HG03469 (cell line): ENCODE data around the gene DPP7.
"Not testable (repeated sequence)": the region's sequence is repeated elsewhere in the genome, so short reads cannot be mapped to it uniquely, and the experiment has no call there.

ENCODE experiments used
- ATAC-seq: cut with Tn5 transposase; IDR thresholded peaks from one replicate; pipeline ENCODE4 v1.9.1; 2021; ENCODE audit warnings: mild to moderate bottlenecking, moderate library complexity, moderate number of reproducible peaks; ENCODE audit not compliant: unreplicated experiment

Gene DPP7

DNA sequence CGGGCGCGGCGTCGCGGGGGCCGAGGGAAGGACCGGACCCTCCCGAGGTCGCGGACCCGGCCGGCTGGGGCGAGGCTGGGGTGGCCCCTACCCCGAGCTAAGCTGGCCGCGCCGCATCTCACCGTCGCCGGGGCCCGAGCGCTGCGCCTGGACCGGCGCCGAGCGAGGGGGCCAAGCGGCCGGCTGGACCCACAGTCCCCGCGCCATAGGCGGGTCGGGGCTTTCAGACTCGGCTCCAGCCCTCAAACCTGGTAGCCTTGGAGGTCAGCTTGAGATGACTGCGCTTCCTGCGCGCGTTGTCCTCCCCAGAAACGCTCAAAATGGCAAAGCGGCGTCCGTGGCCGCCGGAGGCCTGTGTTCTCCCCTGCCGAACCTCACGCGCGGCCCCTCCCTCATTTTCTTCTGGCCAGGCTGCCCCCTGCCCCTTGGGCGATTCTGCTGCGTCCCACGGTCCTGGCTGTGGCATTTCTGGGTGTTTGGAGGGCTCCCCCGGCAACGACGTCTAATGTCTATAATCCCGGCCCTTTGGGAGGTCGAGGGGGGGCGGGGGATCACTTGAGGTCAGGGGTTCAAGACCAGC lies 15.7 kb upstream of the DPP7 start:
- peak; percentile 22 for ATAC-seq

- peak; percentile 71 for ATAC-seq
These were observed 15.1 kb upstream of the DPP7 start for GRCh38 chr9:137129456-137130175.

GRCh38 chr9:137128862-137129455 lies 14.4 kb upstream of the DPP7 start:
- no peak for ATAC-seq

- ATAC-seq: no peak
These were observed 13.8 kb upstream of the DPP7 start for GRCh38 chr9:137128158-137128861.

- no peak for ATAC-seq
These were observed 13.0 kb upstream of the DPP7 start for GRCh38 chr9:137127301-137128157.

GRCh38 chr9:137126786-137127185 lies 12.3 kb upstream of the DPP7 start:
- no peak for ATAC-seq

DNA sequence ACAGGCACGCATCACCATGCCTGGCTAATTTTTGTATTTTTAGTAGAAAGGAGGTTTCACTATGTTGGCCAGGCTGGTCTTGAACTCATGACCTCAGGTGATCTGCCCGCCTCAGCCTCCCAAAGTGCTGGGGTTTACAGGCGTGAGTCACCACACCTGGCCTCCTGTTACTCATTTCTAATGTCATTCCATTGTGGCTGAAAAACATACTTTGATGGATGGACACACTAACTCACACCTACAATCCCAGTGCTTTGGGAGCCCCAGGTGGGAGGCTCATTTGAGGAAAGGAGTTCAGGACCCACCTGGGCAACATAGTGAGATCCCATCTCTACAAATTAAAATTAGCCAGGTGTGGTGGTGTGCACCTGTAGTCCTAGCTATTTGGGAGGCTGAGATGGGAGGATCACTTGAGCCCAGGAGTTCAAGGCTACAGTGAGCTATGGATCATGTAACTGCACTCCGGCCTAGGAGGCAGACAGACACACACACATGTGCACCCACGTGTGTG lies 9.5 kb upstream of the DPP7 start:
- not testable (repeated sequence) for ATAC-seq

DNA sequence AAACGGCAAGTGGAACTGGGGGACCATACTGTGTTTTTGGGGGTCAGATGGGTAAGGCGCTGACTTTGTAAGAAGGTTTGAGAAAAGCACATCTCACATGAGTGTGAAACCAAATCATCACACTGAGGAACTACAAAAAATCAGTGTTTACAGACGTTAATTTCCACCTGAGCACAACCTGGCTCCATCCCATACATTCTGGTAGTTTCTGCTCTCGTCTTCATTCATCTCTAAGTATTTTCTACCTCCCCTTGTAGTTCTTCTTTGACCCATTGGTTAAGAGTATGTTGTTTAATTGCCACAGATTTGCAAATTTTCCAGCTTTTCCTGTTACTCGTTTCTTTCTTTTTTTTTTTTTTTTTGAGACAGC lies 8.9 kb upstream of the DPP7 start:
- ATAC-seq: no peak

DNA sequence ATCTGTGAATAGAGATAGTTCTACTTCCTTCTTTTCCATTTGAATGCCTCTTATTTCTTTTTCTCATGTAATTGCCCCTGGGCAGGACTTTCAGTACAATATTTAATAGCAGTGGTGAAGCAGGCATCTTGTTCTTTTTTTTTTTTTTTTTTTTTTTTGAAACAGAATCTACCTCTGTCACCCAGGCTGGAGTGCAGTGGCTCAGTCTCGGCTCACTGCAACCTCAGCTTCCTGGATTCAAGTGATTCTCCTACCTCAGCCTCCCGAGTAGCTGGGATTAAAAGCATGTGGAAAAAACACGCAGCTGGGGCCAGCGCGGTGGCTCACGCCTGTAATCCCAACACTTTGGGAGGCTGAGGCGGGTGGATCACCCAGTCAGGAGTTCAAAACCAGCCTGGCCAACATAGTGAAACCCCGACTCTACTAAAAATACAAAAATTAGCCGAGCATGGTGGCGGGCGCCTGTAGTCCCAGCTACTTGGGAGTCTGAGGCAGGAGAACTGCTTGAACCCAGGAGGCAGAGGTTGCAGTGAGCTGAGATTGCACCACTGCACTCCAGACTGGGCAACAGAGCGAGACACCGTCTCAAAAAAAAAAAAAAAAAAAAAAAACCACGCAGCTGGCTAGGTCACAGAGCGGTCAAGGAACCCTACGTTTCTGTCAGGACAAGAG lies 8.4 kb upstream of the DPP7 start:
- not testable (repeated sequence) for ATAC-seq

- ATAC-seq: not testable (repeated sequence)
These were observed 7.6 kb upstream of the DPP7 start for GRCh38 chr9:137121927-137122795.

- not testable (repeated sequence) for ATAC-seq
These were observed 3.6 kb upstream of the DPP7 start for GRCh38 chr9:137118092-137118603.

GRCh38 chr9:137117269-137117731 lies 2.8 kb upstream of the DPP7 start:
- no peak for ATAC-seq

GRCh38 chr9:137116728-137117127 lies 2.2 kb upstream of the DPP7 start:
- no peak for ATAC-seq

GRCh38 chr9:137116027-137116507 lies 1.5 kb upstream of the DPP7 start:
- ATAC-seq: no peak

DNA sequence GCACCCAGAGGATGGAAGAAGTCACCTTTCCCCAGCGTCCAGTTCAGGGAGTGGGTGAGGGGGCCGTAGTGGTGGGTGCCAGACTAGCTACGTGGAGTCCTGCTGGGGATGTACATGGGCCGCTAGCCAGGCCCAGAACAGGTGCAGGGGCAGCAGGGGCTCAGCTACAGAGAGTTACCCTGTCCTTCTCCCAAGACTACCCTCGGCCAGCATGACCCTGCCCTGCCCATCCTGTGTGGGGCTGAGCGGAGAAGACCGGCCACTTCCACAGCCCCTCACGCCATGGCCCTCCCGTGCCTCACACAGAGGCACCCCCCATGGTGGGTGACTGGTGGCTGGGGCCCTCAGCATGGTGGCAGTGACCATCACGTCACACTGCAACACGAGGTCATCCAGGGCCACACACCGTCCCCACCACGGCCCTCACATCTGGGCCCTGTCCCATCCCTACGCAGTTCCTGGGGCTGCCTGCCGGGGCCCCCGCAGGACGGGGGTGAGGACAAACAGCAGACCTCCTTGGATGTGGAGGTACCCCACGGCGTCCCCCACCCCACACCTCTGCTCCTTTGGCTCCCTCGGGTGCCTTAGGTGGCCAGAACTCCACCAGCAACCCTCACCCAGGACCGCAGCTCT lies 977 bp upstream of the DPP7 start:
- ATAC-seq: no peak

- ATAC-seq: peak; percentile 6
These were observed 317 bp downstream of the DPP7 start for GRCh38 chr9:137114220-137114612.

- no peak for ATAC-seq
These were observed 961 bp downstream of the DPP7 start for GRCh38 chr9:137113385-137114159.
